Left lobe of liver (tissue), 2 donors: Measurements from ENCODE around the gene CPZ. TPM values are rescaled to one million over a fixed set of nuclear protein-coding genes. Genes with fewer than 3 reads are reported as not detected.

Experiments
- ATAC-seq: fragments of 200-7000 bp; cut with Tn5 transposase; one replicate; pipeline ENCODE4 v1.9.1; 2020; ENCODE audit warnings: mild to moderate bottlenecking, moderate library complexity
- DNase-seq: peaks from one replicate; pipeline ENCODE4 v3.0.0-alpha.2; 2020; ENCODE audit warnings: low spot score
- total RNA-seq: library from RNA; stranded (reverse); gene quantifications from one replicate; pipeline ENCODE4 v1.2.1, GENCODE V29; 2021
- donor health status: DM: no; HTN: no; CAD: no; lungs with moderate emphysema.
- donor health status: DM: no; HTN: yes; CAD: no.

The CPZ gene
- total RNA-seq, 1 donor from 2014 or later, result 0.45 TPM

- ATAC-seq (no peak), DNase-seq (no peak)
Observed at GRCh38 chr4:8593264-8594096, 915 bp downstream of the CPZ start.

GRCh38 chr4:8594097-8595038 is 1.8 kb downstream of the CPZ start:
- DNase-seq, result peak; percentile 55
- ATAC-seq, result peak; percentile 85

GRCh38 chr4:8595237-8596087 is 2.9 kb downstream of the CPZ start:
- DNase-seq (no peak), ATAC-seq (peak; percentile 4)

GRCh38 chr4:8596891-8597290 is 4.3 kb downstream of the CPZ start:
- no peak for DNase-seq

GRCh38 chr4:8597319-8597718 is 4.8 kb downstream of the CPZ start:
- DNase-seq, result no peak

More at GRCh38 chr4:8596891-8597290, 4.3 kb downstream of the CPZ start:
- no peak for ATAC-seq

GRCh38 chr4:8597791-8598190 is 5.2 kb downstream of the CPZ start:
- DNase-seq (no peak), ATAC-seq (no peak)

More at GRCh38 chr4:8597319-8597718, 4.8 kb downstream of the CPZ start:
- ATAC-seq, result no peak

- no peak for ATAC-seq
Observed at GRCh38 chr4:8598391-8599090, 6.0 kb downstream of the CPZ start.

GRCh38 chr4:8599091-8599460 is 6.5 kb downstream of the CPZ start:
- ATAC-seq, result no peak
- DNase-seq, result no peak

More at GRCh38 chr4:8598391-8599090, 6.0 kb downstream of the CPZ start:
- DNase-seq, result no peak

- ATAC-seq (no peak), DNase-seq (no peak)
Observed at GRCh38 chr4:8599657-8600056, 7.1 kb downstream of the CPZ start.

- ATAC-seq, result no peak
- no peak for DNase-seq
Observed at GRCh38 chr4:8600266-8600665, 7.7 kb downstream of the CPZ start.

GRCh38 chr4:8600686-8601085 is 8.1 kb downstream of the CPZ start:
- DNase-seq (no peak), ATAC-seq (no peak)

GRCh38 chr4:8601086-8601485 is 8.5 kb downstream of the CPZ start:
- DNase-seq, result no peak
- peak; percentile 11 for ATAC-seq

GRCh38 chr4:8601556-8601955 is 9.0 kb downstream of the CPZ start:
- no peak for DNase-seq
- no peak for ATAC-seq

GRCh38 chr4:8602686-8603430 is 10.3 kb downstream of the CPZ start:
- no peak for DNase-seq
- ATAC-seq, result no peak

- ATAC-seq, result no peak
- no peak for DNase-seq
Observed at GRCh38 chr4:8603931-8604330, 11.4 kb downstream of the CPZ start.

GRCh38 chr4:8605289-8605688 is 12.7 kb downstream of the CPZ start:
- ATAC-seq (no peak), DNase-seq (no peak)

- DNase-seq (no peak), ATAC-seq (no peak)
Observed at GRCh38 chr4:8606476-8606875, 13.9 kb downstream of the CPZ start.

GRCh38 chr4:8606966-8607365 is 14.4 kb downstream of the CPZ start:
- DNase-seq, result no peak
- ATAC-seq, result no peak
